ENCODE data around the gene NKX6-2.

Gene NKX6-2

DNA sequence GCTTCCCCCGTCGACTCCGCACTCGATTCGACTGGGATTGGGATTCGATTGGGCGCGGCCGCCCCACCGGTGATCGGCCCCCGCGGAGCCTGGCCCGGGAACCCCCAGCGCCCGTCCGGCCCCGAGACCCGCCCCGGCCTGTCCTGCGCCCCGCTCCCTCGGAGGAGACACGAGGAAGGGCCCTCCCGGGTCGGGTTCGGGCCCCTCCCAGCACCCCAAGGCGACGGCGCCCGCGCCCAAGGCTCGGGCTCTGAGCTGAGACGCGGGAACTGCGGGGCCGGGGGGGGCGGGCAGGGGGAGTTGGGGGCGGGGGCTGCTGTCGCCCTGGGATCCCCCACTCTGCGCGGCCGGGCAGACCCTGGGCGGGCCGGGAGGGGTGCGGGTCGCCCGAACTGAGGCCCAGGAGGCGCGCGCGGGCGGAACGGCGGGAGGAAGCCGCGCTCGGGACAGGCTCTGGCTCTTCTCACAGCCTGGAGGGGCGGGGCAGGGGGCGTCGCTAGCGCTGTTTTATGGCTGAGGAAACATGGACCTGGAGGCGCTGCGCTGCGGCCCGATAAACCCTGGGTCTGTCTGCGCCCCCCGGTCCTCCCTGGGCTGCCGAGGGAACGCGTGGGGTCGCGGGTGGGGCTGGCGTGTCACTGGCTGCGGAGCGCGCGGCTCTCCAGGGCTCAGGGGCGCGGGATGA is 1.7 kb upstream of the NKX6-2 start:
- no peaks in the 10 kb centered on the region for H3K36me3 ChIP-seq (replicated peaks)
- no peak overlapping the region for H3K4me3 ChIP-seq (ENCODE audit: low read depth, low read length)
- H3K27ac ChIP-seq = no peak overlapping the region
- H3K27me3 ChIP-seq (replicated peaks) = peaks cover 63% of the 10 kb centered on the region
- no peak for DNase-seq
- in situ Hi-C loops (cut with HindIII; ENCODE audit: low pct_ligation_motif_present, low sequenced_read_pairs) = no loop called here
- TF ChIP-seq, protein P1, sequence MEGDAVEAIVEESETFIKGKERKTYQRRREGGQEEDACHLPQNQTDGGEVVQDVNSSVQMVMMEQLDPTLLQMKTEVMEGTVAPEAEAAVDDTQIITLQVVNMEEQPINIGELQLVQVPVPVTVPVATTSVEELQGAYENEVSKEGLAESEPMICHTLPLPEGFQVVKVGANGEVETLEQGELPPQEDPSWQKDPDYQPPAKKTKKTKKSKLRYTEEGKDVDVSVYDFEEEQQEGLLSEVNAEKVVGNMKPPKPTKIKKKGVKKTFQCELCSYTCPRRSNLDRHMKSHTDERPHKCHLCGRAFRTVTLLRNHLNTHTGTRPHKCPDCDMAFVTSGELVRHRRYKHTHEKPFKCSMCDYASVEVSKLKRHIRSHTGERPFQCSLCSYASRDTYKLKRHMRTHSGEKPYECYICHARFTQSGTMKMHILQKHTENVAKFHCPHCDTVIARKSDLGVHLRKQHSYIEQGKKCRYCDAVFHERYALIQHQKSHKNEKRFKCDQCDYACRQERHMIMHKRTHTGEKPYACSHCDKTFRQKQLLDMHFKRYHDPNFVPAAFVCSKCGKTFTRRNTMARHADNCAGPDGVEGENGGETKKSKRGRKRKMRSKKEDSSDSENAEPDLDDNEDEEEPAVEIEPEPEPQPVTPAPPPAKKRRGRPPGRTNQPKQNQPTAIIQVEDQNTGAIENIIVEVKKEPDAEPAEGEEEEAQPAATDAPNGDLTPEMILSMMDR (IDR thresholded peaks at IDR 0.05; ENCODE audit: low read depth, low read length, missing control alignments) = no peak

DNA sequence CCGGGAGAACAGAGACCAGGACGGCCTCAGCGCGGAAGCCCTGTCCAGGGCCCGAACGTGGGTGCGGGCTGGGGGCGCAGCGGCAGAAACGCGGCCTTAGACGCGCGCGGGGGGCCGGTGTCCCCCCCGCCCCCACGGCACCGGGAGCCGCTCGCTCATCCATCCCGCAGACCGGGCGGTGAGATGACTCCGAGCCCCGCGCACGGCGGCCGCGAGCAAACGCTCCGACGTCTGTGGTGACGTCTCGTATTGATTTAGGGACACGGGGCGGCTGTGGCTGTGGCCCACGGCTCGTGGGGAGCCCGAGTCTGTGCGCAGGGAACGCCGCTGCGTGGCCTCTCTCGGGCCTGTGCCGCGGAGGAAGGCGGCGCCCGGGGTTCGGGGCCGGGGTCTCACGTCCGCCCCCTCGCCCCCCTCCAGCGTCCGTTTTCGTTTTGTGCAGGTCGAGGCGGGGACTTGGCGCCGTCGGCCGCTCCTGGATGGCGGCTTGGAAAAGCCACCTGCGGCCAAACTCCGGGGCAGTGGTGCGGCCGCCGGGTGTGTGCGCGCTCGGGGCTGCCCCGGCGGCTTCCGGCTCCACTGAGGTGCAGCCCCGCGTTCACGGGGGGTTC is 1.0 kb upstream of the NKX6-2 start:
- peaks cover 63% of the 10 kb centered on the region for H3K27me3 ChIP-seq (replicated peaks)
- TF ChIP-seq, protein P1 (IDR thresholded peaks at IDR 0.05; ENCODE audit: low read depth, low read length, missing control alignments) = no peak
- H3K27ac ChIP-seq = no peak overlapping the region
- in situ Hi-C loops (cut with HindIII; ENCODE audit: low pct_ligation_motif_present, low sequenced_read_pairs) = no loop called here
- H3K36me3 ChIP-seq (replicated peaks) = no peaks in the 10 kb centered on the region
- H3K4me3 ChIP-seq (ENCODE audit: low read depth, low read length) = no peak overlapping the region
- DNase-seq = no peak

DNA sequence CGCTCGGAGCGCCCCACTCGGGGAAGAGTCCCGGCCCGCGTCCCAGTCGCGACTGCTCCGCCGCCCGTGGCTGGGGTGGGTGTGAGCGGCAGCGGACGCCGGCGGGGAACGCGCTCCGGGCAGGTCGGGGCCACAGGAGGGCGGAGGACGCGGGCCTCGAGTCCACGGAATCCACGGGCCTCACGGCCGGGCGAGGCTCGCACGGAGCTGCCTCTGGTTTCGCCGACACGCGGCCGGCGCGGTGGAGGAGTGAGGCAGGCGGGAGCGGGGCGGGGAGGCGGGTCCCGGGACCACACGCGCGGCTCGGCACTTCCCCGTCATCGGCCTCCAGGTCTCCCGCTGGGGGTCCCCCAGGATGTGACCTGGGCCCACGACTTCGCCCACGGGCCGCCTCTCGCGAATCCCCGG is 533 bp upstream of the NKX6-2 start:
- H3K36me3 ChIP-seq (replicated peaks) = no peaks in the 10 kb centered on the region
- no peak overlapping the region for H3K4me3 ChIP-seq (ENCODE audit: low read depth, low read length)
- H3K27ac ChIP-seq = no peak overlapping the region
- in situ Hi-C loops (cut with HindIII; ENCODE audit: low pct_ligation_motif_present, low sequenced_read_pairs) = no loop called here
- peaks cover 63% of the 10 kb centered on the region for H3K27me3 ChIP-seq (replicated peaks)
- TF ChIP-seq, protein P1 (IDR thresholded peaks at IDR 0.05; ENCODE audit: low read depth, low read length, missing control alignments) = no peak
- no peak for DNase-seq

DNA sequence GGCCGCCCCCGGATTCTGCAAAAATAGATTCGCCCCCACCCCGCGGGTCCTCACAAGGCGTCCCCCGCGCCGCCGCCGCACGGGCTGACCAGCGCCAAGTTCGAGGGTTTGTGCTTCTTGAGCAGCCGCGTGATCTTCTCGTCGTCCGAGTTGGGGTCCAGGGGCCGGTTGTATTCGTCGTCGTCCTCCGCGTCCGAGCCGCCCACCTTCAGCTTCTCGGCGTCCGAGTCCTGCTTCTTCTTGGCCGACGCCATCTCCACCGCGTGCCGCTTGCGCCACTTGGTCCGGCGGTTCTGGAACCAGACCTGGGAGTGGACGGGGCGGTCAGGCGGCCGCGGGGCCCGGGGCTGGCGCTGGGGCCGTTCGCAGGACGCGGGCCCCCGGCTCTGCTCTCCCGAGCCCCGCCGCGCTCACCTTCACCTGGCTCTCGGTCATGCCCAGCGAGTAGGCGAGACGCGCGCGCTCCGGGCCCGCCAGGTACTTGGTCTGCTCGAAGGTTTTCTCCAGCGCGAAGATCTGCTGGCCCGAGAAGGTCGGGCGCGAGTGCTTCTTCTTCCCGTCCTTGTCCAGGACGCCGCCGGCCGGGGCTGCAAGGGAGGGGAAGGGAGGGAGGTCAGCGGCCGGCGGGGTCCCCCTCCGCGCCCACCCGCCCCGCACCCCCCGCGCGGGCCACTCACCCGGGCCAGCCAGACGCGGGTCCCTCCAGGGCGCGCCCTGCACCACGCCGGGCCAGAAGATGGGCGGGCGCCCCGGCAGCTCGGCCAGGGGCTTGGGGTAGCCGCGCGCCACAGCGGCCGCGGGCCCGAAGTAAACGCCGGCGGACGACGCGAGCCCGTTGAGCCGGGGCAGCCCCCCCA is 853 bp downstream of the NKX6-2 start:
- TF ChIP-seq, protein P1 (IDR thresholded peaks at IDR 0.05; ENCODE audit: low read depth, low read length, missing control alignments) = no peak
- in situ Hi-C loops (cut with HindIII; ENCODE audit: low pct_ligation_motif_present, low sequenced_read_pairs) = no loop called here
- Histone ChIP-seq H3K27me3 (replicated peaks) (peaks cover 54% of the 10 kb centered on the region), H3K4me3 (ENCODE audit: low read depth, low read length) (no peak overlapping the region), H3K27ac (no peak overlapping the region), H3K36me3 (replicated peaks) (no peaks in the 10 kb centered on the region)
- no peak for DNase-seq

DNA sequence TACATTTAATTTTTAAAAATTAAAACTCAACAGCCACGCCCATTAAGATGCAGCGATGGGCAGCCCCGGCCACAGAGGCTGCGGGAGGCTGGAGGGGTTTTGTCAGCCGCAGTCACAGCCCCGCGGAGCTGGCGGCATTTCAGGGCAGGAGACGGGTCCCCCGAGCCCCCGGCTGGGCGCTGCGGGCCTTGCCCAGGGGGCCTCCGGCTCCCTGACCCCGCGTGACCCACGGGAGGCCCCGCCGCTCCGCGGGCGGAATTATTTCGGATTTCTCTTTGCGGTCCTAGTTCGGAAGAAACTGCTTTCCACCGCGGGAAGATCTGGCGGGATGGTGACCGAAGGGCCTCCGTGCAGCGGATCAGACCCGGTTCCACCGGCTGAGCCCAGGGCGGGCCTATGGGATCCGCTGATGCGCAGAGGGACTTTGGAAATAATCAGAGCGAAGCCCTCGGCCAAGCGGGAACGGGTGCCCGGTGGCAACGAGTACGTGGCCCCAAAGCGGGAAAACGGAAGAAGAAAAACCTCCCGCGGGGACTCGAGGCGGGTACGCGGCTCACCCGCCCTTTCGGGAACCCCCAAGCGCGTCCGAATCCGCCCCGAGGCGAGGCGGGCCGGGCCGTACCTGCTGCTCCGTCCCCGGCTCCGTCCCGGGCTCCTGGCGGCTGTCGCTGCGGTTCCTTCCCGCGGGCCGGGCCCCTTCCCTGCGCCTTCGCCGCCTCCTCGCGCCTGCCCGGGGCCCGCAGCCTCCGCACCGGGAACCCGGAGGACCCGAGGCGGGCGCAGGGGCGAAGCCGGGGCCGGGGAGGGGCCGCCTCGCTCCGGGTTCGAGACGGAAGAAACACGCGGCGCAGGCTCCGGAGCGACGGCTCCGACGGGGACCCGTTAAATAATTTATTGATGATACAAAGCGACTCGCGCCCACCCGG is 1.7 kb downstream of the NKX6-2 start:
- DNase-seq = no peak
- no peak overlapping the region for H3K27ac ChIP-seq
- in situ Hi-C loops (cut with HindIII; ENCODE audit: low pct_ligation_motif_present, low sequenced_read_pairs) = no loop called here
- TF ChIP-seq, protein P1 (IDR thresholded peaks at IDR 0.05; ENCODE audit: low read depth, low read length, missing control alignments) = no peak
- H3K27me3 ChIP-seq (replicated peaks) = peaks cover 46% of the 10 kb centered on the region
- no peak overlapping the region for H3K4me3 ChIP-seq (ENCODE audit: low read depth, low read length)
- no peaks in the 10 kb centered on the region for H3K36me3 ChIP-seq (replicated peaks)

All from brain microvascular endothelial cell (primary cell).